WTC11 (cell line): ENCODE results near the gene PAMR1. TPM values are rescaled to one million over a fixed set of nuclear protein-coding genes. Genes with fewer than 3 reads are reported as not detected.

ENCODE experiments used
- ATAC-seq: fragments of 200-7000 bp; cut with Tn5 transposase; 2 replicates; pipeline ENCODE4 v1.10.0; 2021; ENCODE audit warnings: mild to moderate bottlenecking, moderate library complexity
- CTCF ChIA-PET: fragments of 300-600 bp; sonication (Branson Sonifier 250); formaldehyde crosslinking; loops from one replicate; lab custom pipeline; 2021; ENCODE audit warnings: antibody characterized with exemption; lab: Charles Lee
- POLR2A ChIA-PET: fragments of 350-600 bp; sonication (Branson Sonifier 250); formaldehyde crosslinking; loops from one replicate; lab custom pipeline; 2021; ENCODE audit warnings: antibody characterized with exemption; lab: Charles Lee
- DNase-seq: peaks from one replicate; pipeline ENCODE4 v3.0.0; 2021; ENCODE audit warnings: low spot score
- H3K27ac Mint-ChIP-seq: 2 replicates; pipeline ENCODE4 v1.8.0; 2021; ENCODE audit warnings: mixed read lengths
- H3K27me3 Mint-ChIP-seq: 2 replicates; pipeline ENCODE4 v1.8.0; 2021; ENCODE audit warnings: low read depth, mild to moderate bottlenecking, moderate library complexity, mixed read lengths
- H3K36me3 Mint-ChIP-seq: 2 replicates; pipeline ENCODE4 v1.8.0; 2021; ENCODE audit warnings: mixed read lengths
- H3K4me1 Mint-ChIP-seq: 2 replicates; pipeline ENCODE4 v1.8.0; 2022; ENCODE audit warnings: mixed read lengths
- H3K4me3 Mint-ChIP-seq: 2 replicates; pipeline ENCODE4 v1.8.0; 2021; ENCODE audit warnings: mild to moderate bottlenecking, moderate library complexity, mixed read lengths
- H3K9me3 Mint-ChIP-seq: 2 replicates; pipeline ENCODE4 v1.8.0; 2021; ENCODE audit warnings: mixed read lengths
- ARID4B ChIP-seq: sonication (generic); formaldehyde crosslinking; IDR thresholded peaks from 2 replicates; pipeline ENCODE4 v1.8.0; 2023; ENCODE audit warnings: missing genetic modification reagents, mild to moderate bottlenecking, borderline replicate concordance
- ATF1 ChIP-seq: sonication (generic); formaldehyde crosslinking; IDR thresholded peaks from 2 replicates; pipeline ENCODE4 v1.8.1; 2023; ENCODE audit warnings: mild to moderate bottlenecking, moderate library complexity, missing genetic modification reagents
- ATF3 ChIP-seq: sonication (generic); formaldehyde crosslinking; conservative IDR thresholded peaks from 2 replicates; pipeline ENCODE4 v1.8.1; 2022; ENCODE audit warnings: mild to moderate bottlenecking, missing genetic modification reagents
- EMX1 ChIP-seq: fragments of 250-450 bp; sonication (Bioruptor Pico); IDR thresholded peaks from 2 replicates; pipeline ENCODE4 v1.8.0; 2021; ENCODE audit warnings: mild to moderate bottlenecking
- FOXP1 ChIP-seq: sonication (generic); formaldehyde crosslinking; IDR thresholded peaks from 2 replicates; pipeline ENCODE4 v1.8.0; 2022; ENCODE audit warnings: missing genetic modification reagents, mild to moderate bottlenecking, moderate library complexity, borderline replicate concordance
- GABPB1 ChIP-seq: sonication (generic); formaldehyde crosslinking; IDR thresholded peaks from 2 replicates; pipeline ENCODE4 v1.8.1; 2023; ENCODE audit warnings: mild to moderate bottlenecking, missing genetic modification reagents
- HMGA2 ChIP-seq: fragments of 250-450 bp; sonication (Bioruptor Pico); IDR thresholded peaks from 2 replicates; pipeline ENCODE4 v1.4.0; 2021; ENCODE audit warnings: mild to moderate bottlenecking, moderate library complexity
- OVOL2 ChIP-seq: fragments of 250-450 bp; sonication (Bioruptor Pico); IDR thresholded peaks from 2 replicates; pipeline ENCODE4 v1.9.0; 2021; ENCODE audit warnings: mild to moderate bottlenecking, borderline replicate concordance
- RELA ChIP-seq: sonication (generic); formaldehyde crosslinking; IDR thresholded peaks from 2 replicates; pipeline ENCODE4 v1.8.1; 2022; ENCODE audit warnings: missing genetic modification reagents, mild to moderate bottlenecking, borderline replicate concordance
- RORB ChIP-seq: fragments of 250-450 bp; sonication (Bioruptor Pico); IDR thresholded peaks from 2 replicates; pipeline ENCODE4 v1.9.0; 2021; ENCODE audit warnings: mild to moderate bottlenecking
- SMAD3 ChIP-seq: sonication (generic); formaldehyde crosslinking; IDR thresholded peaks from 2 replicates; pipeline ENCODE4 v1.8.0; 2022; ENCODE audit warnings: missing genetic modification reagents, mild to moderate bottlenecking, borderline replicate concordance
- SP1 ChIP-seq: sonication (generic); formaldehyde crosslinking; conservative IDR thresholded peaks from 2 replicates; pipeline ENCODE4 v1.8.1; 2022; ENCODE audit warnings: missing genetic modification reagents
- TCF7 ChIP-seq: sonication (generic); formaldehyde crosslinking; IDR thresholded peaks from 2 replicates; pipeline ENCODE4 v1.8.0; 2022; ENCODE audit warnings: mild to moderate bottlenecking, low read depth, missing genetic modification reagents, moderate library complexity
- ZNF121 ChIP-seq: sonication (generic); formaldehyde crosslinking; IDR thresholded peaks from 2 replicates; pipeline ENCODE4 v1.8.0; 2023; ENCODE audit warnings: missing genetic modification reagents
- ZNF138 ChIP-seq: sonication (generic); formaldehyde crosslinking; conservative IDR thresholded peaks from 2 replicates; pipeline ENCODE4 v1.8.1; 2022; ENCODE audit warnings: mild to moderate bottlenecking, moderate library complexity, missing genetic modification reagents
- ZNF423 ChIP-seq: fragments of 250-450 bp; sonication (Bioruptor Pico); IDR thresholded peaks from 2 replicates; pipeline ENCODE4 v2.1.2; 2022; ENCODE audit warnings: mild to moderate bottlenecking, moderate library complexity
- ZSCAN18 ChIP-seq: fragments of 250-450 bp; sonication (Bioruptor Pico); IDR thresholded peaks from 2 replicates; pipeline ENCODE4 v2.1.2; 2022; ENCODE audit warnings: mild to moderate bottlenecking, moderate library complexity
- total RNA-seq: library from RNA; stranded (reverse); gene quantifications from 3 replicates; pipeline ENCODE4 v1.2.3, GENCODE V29; 2021
- TF ChIP-seq, protein P1 (sequence below): fragments of 250-450 bp; sonication (Bioruptor Pico); IDR thresholded peaks from 2 replicates; pipeline ENCODE4 v1.9.0; 2021; ENCODE audit warnings: mild to moderate bottlenecking
- TF ChIP-seq, protein P2 (sequence below): sonication (generic); formaldehyde crosslinking; IDR thresholded peaks from 2 replicates; pipeline ENCODE4 v1.8.1; 2022; ENCODE audit warnings: low read depth, mild to moderate bottlenecking, moderate library complexity, missing genetic modification reagents, borderline replicate concordance
- TF ChIP-seq, protein P3 (sequence below): fragments of 250-450 bp; sonication (Bioruptor Pico); IDR thresholded peaks from 2 replicates; pipeline ENCODE4 v1.8.0; 2021; ENCODE audit warnings: mild to moderate bottlenecking
- TF ChIP-seq, protein P4 (sequence below): sonication (generic); formaldehyde crosslinking; IDR thresholded peaks from 2 replicates; pipeline ENCODE4 v1.8.1; 2023; ENCODE audit warnings: mild to moderate bottlenecking, missing genetic modification reagents

PAMR1 gene
- total RNA-seq, 1 experiment from 2014 or later = 3.2 TPM

- DNase-seq (no peak), ATAC-seq (no peak)
- TF ChIP-seq TCF7 (CRISPR knock-in tag) = no peak
- TF ChIP-seq, protein P1, sequence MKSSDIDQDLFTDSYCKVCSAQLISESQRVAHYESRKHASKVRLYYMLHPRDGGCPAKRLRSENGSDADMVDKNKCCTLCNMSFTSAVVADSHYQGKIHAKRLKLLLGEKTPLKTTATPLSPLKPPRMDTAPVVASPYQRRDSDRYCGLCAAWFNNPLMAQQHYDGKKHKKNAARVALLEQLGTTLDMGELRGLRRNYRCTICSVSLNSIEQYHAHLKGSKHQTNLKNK (CRISPR knock-in tag) = no peak
- no peak for TF ChIP-seq ZNF121 (CRISPR knock-in tag)
- no peak for TF ChIP-seq RORB (CRISPR knock-in tag)
- no peak for TF ChIP-seq ZNF423 (CRISPR knock-in tag)
- TF ChIP-seq ARID4B (CRISPR knock-in tag) = no peak
- no peak for TF ChIP-seq SP1 (CRISPR knock-in tag)
- TF ChIP-seq ZNF138 = no peak
- H3K9me3 Mint-ChIP-seq = no peaks in the 10 kb centered on the region
- CTCF ChIA-PET = no interaction called here
- peaks cover 6% of the 10 kb centered on the region; the same call in 1 of the 2 replicates for H3K4me1 Mint-ChIP-seq
- H3K36me3 Mint-ChIP-seq = no peaks in the 10 kb centered on the region
- no peak overlapping the region for H3K27ac Mint-ChIP-seq
- POLR2A ChIA-PET = no interaction called here
- no peak overlapping the region for H3K4me3 Mint-ChIP-seq
- peaks cover 8% of the 10 kb centered on the region for H3K27me3 Mint-ChIP-seq
These were observed 34.1 kb downstream of the PAMR1 start for GRCh38 chr11:35491231-35491871.

DNA sequence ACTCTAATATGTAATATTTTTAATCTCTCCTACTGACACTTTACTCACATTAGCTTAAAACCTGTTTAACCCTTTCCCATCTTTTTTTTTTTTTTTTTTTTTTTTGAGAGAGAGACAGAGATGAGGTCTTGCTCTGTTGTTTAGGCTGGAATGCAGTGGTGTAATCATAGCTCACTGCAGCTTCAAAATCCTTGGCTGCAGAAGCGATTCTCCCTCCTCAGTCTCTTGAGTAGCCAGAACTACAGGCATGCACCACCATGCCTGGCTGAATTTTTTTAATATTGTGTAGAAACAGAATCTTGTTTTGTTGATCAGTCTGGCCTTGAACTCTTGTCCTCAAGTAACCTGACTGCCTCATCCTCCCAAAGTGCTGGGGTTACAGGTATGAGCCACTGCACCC lies 37.3 kb downstream of the PAMR1 start:
- ChIA-PET CTCF (interaction anchor here (0.6 to 2.9 kb wide), 27 partner anchors 9 to 778 kb away, joined by 3 to 41 read pairs (median 4); partner anchors contain the start of genes PAMR1 and SLC1A2), POLR2A (interaction anchor here (0.6 kb wide), 1 partner anchor 78 kb away, joined by 4 read pairs; no protein-coding TSS in a partner anchor)
- DNase-seq (no peak), ATAC-seq (no peak)
- no peak overlapping the region for H3K27ac Mint-ChIP-seq
- no peaks in the 10 kb centered on the region for H3K4me1 Mint-ChIP-seq
- TF ChIP-seq, protein P2, sequence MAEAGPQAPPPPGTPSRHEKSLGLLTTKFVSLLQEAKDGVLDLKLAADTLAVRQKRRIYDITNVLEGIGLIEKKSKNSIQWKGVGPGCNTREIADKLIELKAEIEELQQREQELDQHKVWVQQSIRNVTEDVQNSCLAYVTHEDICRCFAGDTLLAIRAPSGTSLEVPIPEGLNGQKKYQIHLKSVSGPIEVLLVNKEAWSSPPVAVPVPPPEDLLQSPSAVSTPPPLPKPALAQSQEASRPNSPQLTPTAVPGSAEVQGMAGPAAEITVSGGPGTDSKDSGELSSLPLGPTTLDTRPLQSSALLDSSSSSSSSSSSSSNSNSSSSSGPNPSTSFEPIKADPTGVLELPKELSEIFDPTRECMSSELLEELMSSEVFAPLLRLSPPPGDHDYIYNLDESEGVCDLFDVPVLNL (CRISPR knock-in tag) = no peak
- TF ChIP-seq SMAD3 = no peak
- TF ChIP-seq GABPB1 (CRISPR knock-in tag) = no peak
- TF ChIP-seq ATF1 (CRISPR knock-in tag) = no peak
- no peak for TF ChIP-seq ATF3 (CRISPR knock-in tag)
- TF ChIP-seq ZSCAN18 = no peak
- no peak for TF ChIP-seq EMX1
- no peak for TF ChIP-seq RELA
- no peak for TF ChIP-seq OVOL2 (CRISPR knock-in tag)
- TF ChIP-seq RORB (CRISPR knock-in tag) = no peak
- TF ChIP-seq, protein P3, sequence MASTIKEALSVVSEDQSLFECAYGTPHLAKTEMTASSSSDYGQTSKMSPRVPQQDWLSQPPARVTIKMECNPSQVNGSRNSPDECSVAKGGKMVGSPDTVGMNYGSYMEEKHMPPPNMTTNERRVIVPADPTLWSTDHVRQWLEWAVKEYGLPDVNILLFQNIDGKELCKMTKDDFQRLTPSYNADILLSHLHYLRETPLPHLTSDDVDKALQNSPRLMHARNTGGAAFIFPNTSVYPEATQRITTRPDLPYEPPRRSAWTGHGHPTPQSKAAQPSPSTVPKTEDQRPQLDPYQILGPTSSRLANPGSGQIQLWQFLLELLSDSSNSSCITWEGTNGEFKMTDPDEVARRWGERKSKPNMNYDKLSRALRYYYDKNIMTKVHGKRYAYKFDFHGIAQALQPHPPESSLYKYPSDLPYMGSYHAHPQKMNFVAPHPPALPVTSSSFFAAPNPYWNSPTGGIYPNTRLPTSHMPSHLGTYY (CRISPR knock-in tag) = no peak
- no peak for TF ChIP-seq HMGA2
- no peak for TF ChIP-seq FOXP1 (CRISPR knock-in tag)
- no peak for TF ChIP-seq SP1 (CRISPR knock-in tag)
- TF ChIP-seq, protein P4, sequence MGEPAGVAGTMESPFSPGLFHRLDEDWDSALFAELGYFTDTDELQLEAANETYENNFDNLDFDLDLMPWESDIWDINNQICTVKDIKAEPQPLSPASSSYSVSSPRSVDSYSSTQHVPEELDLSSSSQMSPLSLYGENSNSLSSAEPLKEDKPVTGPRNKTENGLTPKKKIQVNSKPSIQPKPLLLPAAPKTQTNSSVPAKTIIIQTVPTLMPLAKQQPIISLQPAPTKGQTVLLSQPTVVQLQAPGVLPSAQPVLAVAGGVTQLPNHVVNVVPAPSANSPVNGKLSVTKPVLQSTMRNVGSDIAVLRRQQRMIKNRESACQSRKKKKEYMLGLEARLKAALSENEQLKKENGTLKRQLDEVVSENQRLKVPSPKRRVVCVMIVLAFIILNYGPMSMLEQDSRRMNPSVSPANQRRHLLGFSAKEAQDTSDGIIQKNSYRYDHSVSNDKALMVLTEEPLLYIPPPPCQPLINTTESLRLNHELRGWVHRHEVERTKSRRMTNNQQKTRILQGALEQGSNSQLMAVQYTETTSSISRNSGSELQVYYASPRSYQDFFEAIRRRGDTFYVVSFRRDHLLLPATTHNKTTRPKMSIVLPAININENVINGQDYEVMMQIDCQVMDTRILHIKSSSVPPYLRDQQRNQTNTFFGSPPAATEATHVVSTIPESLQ (CRISPR knock-in tag) = no peak
- H3K4me3 Mint-ChIP-seq = no peak overlapping the region
- peaks cover 8% of the 10 kb centered on the region for H3K36me3 Mint-ChIP-seq
- H3K9me3 Mint-ChIP-seq = peaks cover 10% of the 10 kb centered on the region
- peaks cover 7% of the 10 kb centered on the region; the same call in 1 of the 2 replicates for H3K27me3 Mint-ChIP-seq
